WTC11 (cell line): ENCODE data around the gene UBL3. TPM values are rescaled to one million over a fixed set of nuclear protein-coding genes. Genes with fewer than 3 reads are reported as not detected.

Source experiments
- ATAC-seq: fragments of 200-7000 bp; cut with Tn5 transposase; 2 replicates; pipeline ENCODE4 v1.10.0; 2021; ENCODE audit warnings: mild to moderate bottlenecking, moderate library complexity
- CTCF ChIA-PET: fragments of 300-600 bp; sonication (Branson Sonifier 250); formaldehyde crosslinking; loops from one replicate; lab custom pipeline; 2021; ENCODE audit warnings: antibody characterized with exemption; lab: Charles Lee
- POLR2A ChIA-PET: fragments of 350-600 bp; sonication (Branson Sonifier 250); formaldehyde crosslinking; loops from one replicate; lab custom pipeline; 2021; ENCODE audit warnings: antibody characterized with exemption; lab: Charles Lee
- DNase-seq: peaks from one replicate; pipeline ENCODE4 v3.0.0; 2021; ENCODE audit warnings: low spot score
- H3K27ac Mint-ChIP-seq: 2 replicates; pipeline ENCODE4 v1.8.0; 2021; ENCODE audit warnings: mixed read lengths
- H3K27me3 Mint-ChIP-seq: 2 replicates; pipeline ENCODE4 v1.8.0; 2021; ENCODE audit warnings: low read depth, mild to moderate bottlenecking, moderate library complexity, mixed read lengths
- H3K36me3 Mint-ChIP-seq: 2 replicates; pipeline ENCODE4 v1.8.0; 2021; ENCODE audit warnings: mixed read lengths
- H3K4me1 Mint-ChIP-seq: 2 replicates; pipeline ENCODE4 v1.8.0; 2022; ENCODE audit warnings: mixed read lengths
- H3K4me3 Mint-ChIP-seq: 2 replicates; pipeline ENCODE4 v1.8.0; 2021; ENCODE audit warnings: mild to moderate bottlenecking, moderate library complexity, mixed read lengths
- H3K9me3 Mint-ChIP-seq: 2 replicates; pipeline ENCODE4 v1.8.0; 2021; ENCODE audit warnings: mixed read lengths
- ARID4B ChIP-seq: sonication (generic); formaldehyde crosslinking; IDR thresholded peaks from 2 replicates; pipeline ENCODE4 v1.8.0; 2023; ENCODE audit warnings: missing genetic modification reagents, mild to moderate bottlenecking, borderline replicate concordance
- ATF3 ChIP-seq: sonication (generic); formaldehyde crosslinking; conservative IDR thresholded peaks from 2 replicates; pipeline ENCODE4 v1.8.1; 2022; ENCODE audit warnings: mild to moderate bottlenecking, missing genetic modification reagents
- OVOL2 ChIP-seq: fragments of 250-450 bp; sonication (Bioruptor Pico); IDR thresholded peaks from 2 replicates; pipeline ENCODE4 v1.9.0; 2021; ENCODE audit warnings: mild to moderate bottlenecking, borderline replicate concordance
- SMAD4 ChIP-seq: sonication (generic); formaldehyde crosslinking; IDR thresholded peaks from 2 replicates; pipeline ENCODE4 v1.8.0; 2022; ENCODE audit warnings: mild to moderate bottlenecking, missing genetic modification reagents
- USF2 ChIP-seq: sonication (generic); formaldehyde crosslinking; IDR thresholded peaks from 2 replicates; pipeline ENCODE4 v1.8.1; 2023; ENCODE audit warnings: mild to moderate bottlenecking, missing genetic modification reagents, moderate library complexity
- ZNF121 ChIP-seq: sonication (generic); formaldehyde crosslinking; IDR thresholded peaks from 2 replicates; pipeline ENCODE4 v1.8.0; 2023; ENCODE audit warnings: missing genetic modification reagents
- ZNF512 ChIP-seq: sonication (generic); formaldehyde crosslinking; IDR thresholded peaks from 2 replicates; pipeline ENCODE4 v1.8.1; 2022; ENCODE audit warnings: missing genetic modification reagents, borderline replicate concordance
- total RNA-seq: library from RNA; stranded (reverse); gene quantifications from 3 replicates; pipeline ENCODE4 v1.2.3, GENCODE V29; 2021

Gene UBL3
- total RNA-seq, 1 experiment from 2014 or later, result 15.5 TPM

GRCh38 chr13:29750183-29750530 is 100.3 kb downstream of the UBL3 start:
- Mint-ChIP-seq H3K9me3 (no peaks in the 10 kb centered on the region), H3K27ac (no peak overlapping the region), H3K36me3 (no peaks in the 10 kb centered on the region), H3K4me1 (peaks cover 15% of the 10 kb centered on the region), H3K27me3 (no peaks in the 10 kb centered on the region), H3K4me3 (no peak overlapping the region)
- no peak for ATAC-seq
- ChIA-PET POLR2A (no interaction called here), CTCF (interaction anchor here (0.8 kb wide), 1 partner anchor 364 kb away, joined by 3 read pairs; no protein-coding TSS in a partner anchor)
- TF ChIP-seq OVOL2 (CRISPR knock-in tag), result no peak
- 0 out of 2 replicates have a peak, but pooled peaks have one; percentile 28 for TF ChIP-seq ZNF121 (CRISPR knock-in tag)
- no peak for DNase-seq

- Mint-ChIP-seq H3K27ac (no peak overlapping the region), H3K27me3 (no peaks in the 10 kb centered on the region), H3K4me3 (no peak overlapping the region), H3K9me3 (no peaks in the 10 kb centered on the region), H3K36me3 (no peaks in the 10 kb centered on the region), H3K4me1 (peaks cover 12% of the 10 kb centered on the region)
- POLR2A ChIA-PET, result no interaction called here
- CTCF ChIA-PET, result no interaction called here
- TF ChIP-seq ARID4B (no peak), SMAD4 (CRISPR knock-in tag) (no peak), USF2 (no peak), ATF3 (CRISPR knock-in tag) (no peak)
- ATAC-seq, result no peak
- DNase-seq, result no peak
Measured at GRCh38 chr13:29749401-29750182, 100.8 kb downstream of the UBL3 start.

- Mint-ChIP-seq H3K36me3 (no peaks in the 10 kb centered on the region), H3K4me3 (no peak overlapping the region), H3K4me1 (no peaks in the 10 kb centered on the region), H3K9me3 (no peaks in the 10 kb centered on the region), H3K27me3 (no peaks in the 10 kb centered on the region), H3K27ac (no peak overlapping the region)
- ChIA-PET CTCF (no interaction called here), POLR2A (no interaction called here)
- DNase-seq (no peak), ATAC-seq (no peak)
- TF ChIP-seq ZNF512 (CRISPR knock-in tag) (no peak), ARID4B (no peak)
Measured at GRCh38 chr13:29748097-29748496, 102.3 kb downstream of the UBL3 start.
